Hematopoietic multipotent progenitor cell treated with erythropoietin and hydrocortisone succinate and interleukin-3 and kit ligand, for 6 days (in vitro differentiated cells): ENCODE measurements around the gene NQO2.
A peak's percentile ranks its signal among the peaks of the same experiment; 100 is the strongest.
"Not testable (repeated sequence)": the region's sequence is repeated elsewhere in the genome, so short reads cannot be mapped to it uniquely, and the experiment has no call there.

Source experiments
- DNase-seq: peaks from one replicate; pipeline ENCODE4 v3.0.0-alpha.2; 2015

Gene NQO2

GRCh38 chr6:3016473-3017280 is 17.0 kb downstream of the NQO2 start:
- DNase-seq: no peak

GRCh38 chr6:3017304-3017703 is 17.6 kb downstream of the NQO2 start:
- DNase-seq: no peak

GRCh38 chr6:3019065-3019464 is 19.4 kb downstream of the NQO2 start:
- no peak for DNase-seq

DNA sequence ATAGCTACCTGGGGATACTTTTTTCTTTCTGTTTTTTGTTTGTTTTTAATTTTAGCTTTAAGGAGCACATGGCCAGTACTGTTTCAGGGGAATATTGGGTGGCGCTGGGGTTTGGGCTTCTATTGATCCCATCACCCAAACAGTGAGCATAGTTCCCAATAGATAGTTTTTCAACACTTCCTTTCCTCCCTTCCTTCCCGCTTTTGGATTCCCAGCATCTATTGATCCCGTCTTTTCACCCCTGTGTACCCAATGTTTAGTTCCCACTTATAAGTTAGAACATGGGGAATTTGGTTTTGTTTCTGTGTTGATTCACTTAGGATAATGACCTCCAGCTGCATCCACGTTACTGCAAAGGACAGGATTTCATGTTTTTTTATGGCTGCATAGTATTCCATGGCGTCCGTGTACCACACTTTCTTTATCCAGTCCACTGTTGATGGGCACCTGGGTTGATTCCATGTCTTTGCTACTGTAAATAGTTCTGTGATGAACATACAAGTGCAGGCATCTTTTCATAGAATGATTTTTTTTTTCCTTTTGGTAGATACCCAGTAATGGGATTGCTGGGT is 20.1 kb downstream of the NQO2 start:
- DNase-seq: no peak

DNA sequence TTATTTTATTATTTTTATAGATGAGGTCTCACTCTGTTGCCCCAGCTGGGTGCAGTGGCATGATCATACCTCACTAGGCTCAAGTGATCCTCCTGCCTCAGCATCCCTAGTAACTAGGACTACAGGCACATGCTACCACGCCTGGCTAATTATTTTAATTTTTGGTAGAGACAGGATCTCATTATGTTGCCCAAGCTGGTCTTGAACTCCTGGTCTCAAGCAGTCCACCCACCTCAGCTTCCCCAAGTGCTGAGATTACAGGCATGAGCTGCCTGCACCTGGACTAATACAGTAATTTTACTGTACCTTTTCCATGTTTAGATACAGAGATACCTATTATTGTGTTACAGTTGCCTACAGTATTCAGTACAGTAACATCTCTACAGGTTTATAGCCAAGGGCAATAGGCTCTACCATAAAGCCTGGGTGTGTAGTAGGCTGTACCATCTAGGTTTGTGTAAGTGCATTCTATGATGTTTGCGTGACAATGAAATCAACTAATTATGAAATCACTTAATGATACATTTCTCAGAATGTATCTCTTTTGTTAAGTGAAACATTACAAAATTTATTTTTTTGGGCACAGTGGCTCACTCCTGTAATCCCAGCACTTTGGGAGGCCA is 21.4 kb downstream of the NQO2 start:
- not testable (repeated sequence) for DNase-seq

GRCh38 chr6:3022765-3023662 is 23.3 kb downstream of the NQO2 start:
- peak; percentile 53 for DNase-seq

GRCh38 chr6:3023663-3024483 is 24.2 kb downstream of the NQO2 start:
- DNase-seq: peak; percentile 98

DNA sequence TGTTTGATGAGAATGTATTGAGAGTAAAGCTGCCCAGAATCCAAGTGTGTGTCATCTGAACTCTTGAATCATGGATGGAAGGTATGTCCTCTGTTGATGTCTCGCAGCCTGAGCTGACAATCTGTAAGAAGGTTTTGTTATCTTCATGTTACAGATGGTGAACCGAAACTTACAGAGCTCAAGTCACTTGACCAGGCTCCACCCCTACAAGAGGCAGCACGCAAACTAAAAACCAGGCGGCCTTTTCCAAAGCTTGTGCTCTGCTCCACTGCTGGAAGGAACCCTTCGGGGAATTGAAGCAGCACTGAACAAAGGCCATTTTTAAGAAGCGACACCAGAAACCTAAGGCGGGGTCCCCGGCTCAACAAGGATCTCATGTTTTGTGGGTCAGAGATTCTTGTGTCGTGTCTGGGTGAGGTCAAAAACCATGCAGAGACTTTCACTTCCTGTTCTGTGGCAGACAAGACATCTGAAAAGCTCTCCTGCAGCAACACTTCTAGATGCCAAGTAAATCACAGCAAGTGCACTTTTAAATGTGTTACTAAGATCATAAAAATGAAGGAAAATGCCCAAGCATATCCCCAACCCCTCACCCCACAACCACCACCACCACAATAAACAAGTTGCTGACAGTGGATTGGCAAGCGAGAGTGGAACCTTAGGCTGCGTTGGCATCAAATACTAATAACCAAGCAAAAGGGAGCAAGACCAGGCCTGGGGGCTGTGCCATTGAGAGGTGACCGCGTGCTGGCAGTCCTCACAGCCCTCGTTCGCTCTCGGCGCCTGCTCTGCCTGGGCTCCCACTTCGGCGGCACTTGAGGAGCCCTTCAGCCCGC is 27.3 kb downstream of the NQO2 start:
- peak; percentile 82 for DNase-seq

DNA sequence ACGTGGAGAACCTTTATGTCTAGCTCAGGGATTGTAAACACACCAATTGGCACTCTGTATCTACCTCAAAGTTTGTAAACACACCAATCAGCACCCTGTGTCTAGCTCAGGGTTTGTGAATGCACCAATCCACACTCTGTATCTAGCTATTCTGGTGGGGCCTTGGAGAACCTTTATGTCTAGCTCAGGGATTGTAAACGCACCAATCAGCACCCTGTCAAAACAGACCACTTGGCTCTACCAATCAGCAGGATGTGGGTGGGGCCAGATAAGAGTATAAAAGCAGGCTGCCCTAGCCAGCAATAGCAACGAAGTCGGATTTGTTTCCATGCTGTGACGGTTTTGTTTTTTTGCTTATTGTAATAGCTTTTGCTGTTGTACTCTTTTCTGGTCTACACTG is 28.5 kb downstream of the NQO2 start:
- not testable (repeated sequence) for DNase-seq

DNA sequence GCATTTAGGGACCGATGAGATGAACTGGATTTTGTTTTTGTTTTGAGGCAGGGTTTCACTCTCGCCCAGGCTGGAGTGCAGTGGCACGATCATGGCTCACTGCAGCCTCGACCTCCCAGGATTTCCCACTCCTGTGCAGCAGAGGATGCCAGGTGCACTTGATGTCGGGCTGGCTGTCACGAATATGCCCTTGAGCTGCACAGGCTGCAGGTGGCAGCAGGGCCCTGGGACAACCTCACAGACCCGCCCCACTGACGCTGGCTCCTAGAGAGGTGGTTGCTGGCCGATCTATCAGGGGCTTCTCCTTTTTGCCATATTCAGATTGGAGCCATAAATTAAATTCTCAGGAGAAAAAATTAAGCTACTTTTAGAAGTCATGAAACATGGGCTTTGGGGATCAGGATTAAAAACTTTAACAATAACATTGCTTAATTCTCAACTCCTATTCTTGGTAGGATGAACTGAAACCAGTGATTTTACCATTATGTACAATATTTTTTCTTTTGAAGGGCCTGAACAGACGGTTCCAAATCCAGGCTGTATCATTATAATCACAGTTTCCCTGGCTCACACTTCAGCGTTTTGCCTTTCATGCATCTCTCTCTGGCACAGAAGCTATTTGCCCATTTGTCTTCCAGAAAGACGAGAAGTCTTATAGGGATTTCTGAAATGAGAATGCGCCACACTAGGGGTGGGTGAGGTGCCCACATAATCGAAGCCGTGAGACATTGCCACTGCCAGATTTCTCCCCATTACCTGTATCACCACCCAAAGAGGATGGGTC is 32.4 kb downstream of the NQO2 start:
- DNase-seq: no peak

GRCh38 chr6:3032986-3033385 is 33.3 kb downstream of the NQO2 start:
- no peak for DNase-seq

DNA sequence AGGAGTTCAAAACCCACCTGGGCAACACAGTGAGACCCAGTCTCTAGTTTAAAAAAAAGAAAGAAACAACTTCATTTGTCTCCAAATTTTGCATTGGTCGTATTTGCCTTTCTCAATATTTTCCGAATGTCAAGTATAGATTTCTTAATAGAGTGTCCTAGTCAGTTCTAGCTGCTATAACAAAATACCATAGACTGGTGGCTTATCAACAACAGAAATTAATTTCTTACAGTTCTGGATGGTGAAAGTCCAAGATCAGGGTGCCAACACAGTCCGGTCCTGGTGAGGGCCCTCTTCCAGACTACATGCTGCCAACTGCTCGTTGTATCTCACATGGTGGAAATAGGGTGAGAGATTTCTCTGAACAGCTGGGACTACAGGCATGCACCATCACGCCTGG is 34.0 kb downstream of the NQO2 start:
- DNase-seq: no peak

- DNase-seq: peak; percentile 36
Measured at GRCh38 chr6:3035397-3035796, 35.7 kb downstream of the NQO2 start.

DNA sequence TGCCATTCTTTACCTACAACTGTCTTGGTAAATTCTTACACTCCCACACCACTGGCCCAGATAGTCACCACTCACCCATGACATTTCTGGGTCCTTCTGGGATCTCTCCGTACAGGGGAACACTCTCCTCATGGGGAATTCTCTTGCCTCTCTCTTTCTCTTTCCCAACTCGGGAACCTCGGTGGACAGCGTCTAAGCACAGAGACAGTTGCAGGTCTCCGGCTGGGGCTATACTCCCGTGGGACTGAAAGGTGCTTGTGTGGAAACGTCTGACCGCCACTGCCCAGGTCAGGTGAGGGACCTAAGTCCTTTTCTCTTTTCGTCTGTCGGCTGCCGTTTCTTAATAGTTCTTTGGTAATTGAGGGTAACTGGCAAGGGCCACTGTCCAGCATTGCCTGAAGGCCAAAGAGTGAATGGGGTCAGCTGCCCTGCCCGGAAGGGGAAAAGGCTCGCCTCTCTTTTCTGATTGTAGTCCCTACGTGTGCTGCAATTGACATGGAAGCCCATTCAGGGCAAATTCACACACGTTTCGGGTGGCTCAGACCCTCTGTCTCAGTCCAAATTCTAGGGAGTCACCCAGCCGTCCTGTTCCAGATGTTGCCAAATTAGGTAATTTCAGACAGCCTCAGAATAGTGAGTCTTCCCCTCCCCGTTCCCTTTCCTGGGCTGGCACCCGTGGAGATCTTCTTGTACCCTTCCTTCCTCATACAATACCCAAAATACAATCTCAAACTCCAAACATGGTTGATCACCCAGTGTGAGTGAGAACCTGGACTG is 37.4 kb downstream of the NQO2 start:
- DNase-seq: no peak

GRCh38 chr6:3037638-3038365 is 38.1 kb downstream of the NQO2 start:
- no peak for DNase-seq

DNA sequence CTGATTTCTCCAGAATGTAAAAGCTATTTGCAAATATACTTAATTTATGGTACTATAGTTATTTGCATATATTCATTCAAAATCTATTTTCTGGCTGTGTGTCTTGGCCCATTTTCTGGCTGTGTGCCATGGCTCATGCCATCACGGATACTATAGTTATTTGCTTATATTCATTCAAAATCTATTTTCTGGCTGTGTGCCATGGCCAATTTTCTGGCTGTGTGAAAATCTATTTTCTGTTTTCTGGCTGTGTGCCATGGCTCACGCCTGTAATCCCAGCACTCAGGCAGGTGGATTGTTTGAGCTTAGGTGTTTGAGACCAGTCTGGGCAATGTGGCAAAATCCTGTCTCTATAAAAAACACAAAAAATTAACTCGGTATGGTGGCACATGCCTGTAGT is 39.7 kb downstream of the NQO2 start:
- DNase-seq: no peak

GRCh38 chr6:3041147-3041546 is 41.5 kb downstream of the NQO2 start:
- DNase-seq: no peak

- DNase-seq: no peak
Measured at GRCh38 chr6:3041606-3042005, 41.9 kb downstream of the NQO2 start.

- no peak for DNase-seq
Measured at GRCh38 chr6:3045369-3045768, 45.7 kb downstream of the NQO2 start.
